NCI-H2107 (cell line): Measurements from ENCODE around the gene ZNF132.
"Not testable (repeated sequence)": the region's sequence is repeated elsewhere in the genome, so short reads cannot be mapped to it uniquely, and the experiment has no call there.

Experiments used
- DNase-seq: peaks from one replicate; lab custom pipeline; 2025; lab: John Stamatoyannopoulos, UW

ZNF132 gene

GRCh38 chr19:58439576-58440554 is at the start of gene ZNF132:
TSS of gene ZNF132 (minus strand) at chr19:58440153. CDS start at chr19:58439821, 332 bp downstream.
- DNase-seq = no peak

GRCh38 chr19:58484349-58484748 is 44.4 kb upstream of the ZNF132 start:
- not testable (repeated sequence) for DNase-seq

GRCh38 chr19:58483776-58484175 is 43.8 kb upstream of the ZNF132 start:
- no peak for DNase-seq

- DNase-seq = no peak
Measured at GRCh38 chr19:58482372-58482771, 42.4 kb upstream of the ZNF132 start.

GRCh38 chr19:58480831-58481230 is 40.9 kb upstream of the ZNF132 start:
- DNase-seq = no peak

- DNase-seq = no peak
Measured at GRCh38 chr19:58480481-58480830, 40.5 kb upstream of the ZNF132 start.

- DNase-seq = no peak
Measured at GRCh38 chr19:58479736-58480480, 40.0 kb upstream of the ZNF132 start.

- no peak for DNase-seq
Measured at GRCh38 chr19:58479303-58479702, 39.4 kb upstream of the ZNF132 start.

- no peak for DNase-seq
Measured at GRCh38 chr19:58477871-58478270, 37.9 kb upstream of the ZNF132 start.

GRCh38 chr19:58477130-58477529 is 37.2 kb upstream of the ZNF132 start:
- DNase-seq = no peak

GRCh38 chr19:58476498-58477015 is 36.6 kb upstream of the ZNF132 start:
- DNase-seq = no peak

GRCh38 chr19:58475714-58476497 is 36.0 kb upstream of the ZNF132 start, which contains the start of gene ZNF446:
TSS of gene ZNF446 (plus strand) at chr19:58476352. CDS start at chr19:58477219, 867 bp downstream.
- DNase-seq = peak; percentile 91

GRCh38 chr19:58474997-58475713 is 35.2 kb upstream of the ZNF132 start:
- no peak for DNase-seq

GRCh38 chr19:58474291-58474996 is 34.5 kb upstream of the ZNF132 start:
- no peak for DNase-seq

GRCh38 chr19:58473775-58474174 is 33.8 kb upstream of the ZNF132 start:
- DNase-seq = no peak

- DNase-seq = no peak
Measured at GRCh38 chr19:58471736-58472135, 31.8 kb upstream of the ZNF132 start.

- DNase-seq = not testable (repeated sequence)
Measured at GRCh38 chr19:58470837-58471543, 31.0 kb upstream of the ZNF132 start.

GRCh38 chr19:58469241-58470013 is 29.5 kb upstream of the ZNF132 start:
- DNase-seq = no peak

GRCh38 chr19:58468216-58468839 is 28.4 kb upstream of the ZNF132 start:
- no peak for DNase-seq
